Tibial artery (tissue), 4 donors: ENCODE data around the gene NEK7.

Experiments used
- DNase-seq, 2 donors: peaks; one replicate each; pipeline ENCODE4 v3.0.0-alpha.2; 2019
- H3K27ac ChIP-seq, 2 donors: fragments of 200-600 bp; sonication (generic) in 1 of 2; 1 replicate in 1 of 2; 2 replicates in 1 of 2; pipeline ENCODE4 v1.5.1; 2018 to 2019; ENCODE audit warnings: mild to moderate bottlenecking in 1 of 2
- H3K27me3 ChIP-seq, 2 donors: fragments of 200-600 bp; sonication (generic) in 1 of 2; one replicate each; pipeline versions ENCODE4 v1.5.1 to v1.6.0; 2016 to 2019
- H3K36me3 ChIP-seq, 3 donors: fragments of 200-600 bp; sonication (generic) in 2 of 3; one replicate each; pipeline ENCODE4 v1.5.1; 2016 to 2019; ENCODE audit warnings: mild to moderate bottlenecking in 2 of 3
- H3K4me1 ChIP-seq, 4 donors: fragments of 200-600 bp; sonication (generic) in 2 of 4; 1 replicate in 3 of 4; 2 replicates in 1 of 4; pipeline ENCODE4 v1.5.1; 2016 to 2019
- H3K4me3 ChIP-seq, 2 donors: fragments of 200-600 bp; sonication (generic) in 1 of 2; 1 replicate in 1 of 2; 2 replicates in 1 of 2; pipeline ENCODE4 v1.5.1; 2018 to 2019; ENCODE audit warnings: mild to moderate bottlenecking in 2 of 2
- H3K9me3 ChIP-seq, 3 donors: fragments of 200-600 bp; sonication (generic) in 1 of 3; one replicate each; pipeline ENCODE4 v1.5.1; 2016 to 2019
- CTCF ChIP-seq, 2 experiments: fragments of 200-600 bp in 1 of 2; fragments of 450-650 bp in 1 of 2; IDR thresholded peaks; one replicate each; pipeline ENCODE4 v1.5.1; 2017 to 2019; ENCODE audit warnings: antibody characterized with exemption in 2 of 2, mild to moderate bottlenecking in 1 of 2, moderate library complexity in 1 of 2
- intact Hi-C: fragments of 100-400 bp; cut with DNase I; formaldehyde crosslinking; loops from one replicate; pipeline ENCODE4 v1.15.0; 2023; ENCODE audit warnings: low total_unique reads

The NEK7 gene

DNA sequence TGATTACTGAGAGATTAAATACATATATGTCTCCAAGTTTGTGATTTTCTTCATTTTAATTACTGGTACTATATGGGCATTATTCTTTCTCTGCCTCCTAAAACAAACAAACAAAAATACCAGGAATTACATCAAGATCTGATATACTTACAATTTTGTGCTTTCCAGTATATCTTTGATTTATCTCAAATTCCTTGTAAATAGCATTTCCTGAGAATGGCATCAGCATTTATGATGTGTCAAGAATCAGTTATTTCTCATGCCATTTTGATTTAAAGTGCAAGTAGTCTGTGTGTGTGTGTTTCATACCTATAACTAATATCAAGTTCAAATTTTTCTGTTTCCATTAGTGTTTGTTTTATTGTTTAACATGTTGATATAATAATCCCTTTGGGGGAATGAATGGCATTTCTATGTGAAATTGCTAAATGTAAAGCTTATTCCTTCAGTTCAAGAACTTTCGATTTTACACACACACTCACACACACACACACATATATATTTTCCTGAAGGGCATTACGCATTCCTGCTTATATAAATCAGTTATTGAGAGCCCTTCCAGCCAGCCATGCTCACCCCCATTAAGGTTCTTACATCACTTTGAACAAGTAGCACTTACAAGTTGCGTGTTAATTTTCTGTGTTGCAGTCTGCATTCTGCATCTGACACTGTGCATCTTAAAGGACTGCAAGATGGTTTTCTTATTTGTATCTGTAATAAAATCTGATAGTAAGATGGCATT, 102.7 kb downstream of the NEK7 start:
- Histone ChIP-seq H3K4me3 (no peak overlapping the region), H3K27ac (no peak overlapping the region), H3K36me3 (peaks cover 0 to 3% (median 0%) of the 10 kb centered on the region in 3 donors), H3K27me3 (no peaks in the 10 kb centered on the region), H3K4me1 (peaks cover 0 to 41% (median 3%) of the 10 kb centered on the region in 4 donors), H3K9me3 (no peaks in the 10 kb centered on the region)
- no peak for DNase-seq
- intact Hi-C loops, result no loop called here
- TF ChIP-seq CTCF (IDR thresholded peaks at IDR 0.05), result no peak

GRCh38 chr1:198261886-198262285, 105.1 kb downstream of the NEK7 start:
- H3K4me1 ChIP-seq, result peaks cover 0 to 39% (median 0%) of the 10 kb centered on the region in 4 donors
- intact Hi-C loops, result no loop called here
- DNase-seq, result no peak
- no peaks in the 10 kb centered on the region for H3K9me3 ChIP-seq
- no peak overlapping the region for H3K4me3 ChIP-seq
- H3K36me3 ChIP-seq, result peaks cover 0 to 14% (median 11%) of the 10 kb centered on the region in 3 donors
- no peak for TF ChIP-seq CTCF (IDR thresholded peaks at IDR 0.05)
- H3K27ac ChIP-seq, result no peak overlapping the region
- no peaks in the 10 kb centered on the region for H3K27me3 ChIP-seq

- H3K9me3 ChIP-seq, result no peaks in the 10 kb centered on the region
- no peak overlapping the region for H3K27ac ChIP-seq
- peaks cover 0 to 47% (median 0%) of the 10 kb centered on the region in 4 donors for H3K4me1 ChIP-seq
- no peak overlapping the region for H3K4me3 ChIP-seq
- peaks cover 0 to 14% (median 11%) of the 10 kb centered on the region in 3 donors for H3K36me3 ChIP-seq
- intact Hi-C loops, result no loop called here
- no peak for DNase-seq
- H3K27me3 ChIP-seq, result no peaks in the 10 kb centered on the region
- no peak for TF ChIP-seq CTCF (IDR thresholded peaks at IDR 0.05)
These were observed 106.4 kb downstream of the NEK7 start for GRCh38 chr1:198263186-198263585.

DNA sequence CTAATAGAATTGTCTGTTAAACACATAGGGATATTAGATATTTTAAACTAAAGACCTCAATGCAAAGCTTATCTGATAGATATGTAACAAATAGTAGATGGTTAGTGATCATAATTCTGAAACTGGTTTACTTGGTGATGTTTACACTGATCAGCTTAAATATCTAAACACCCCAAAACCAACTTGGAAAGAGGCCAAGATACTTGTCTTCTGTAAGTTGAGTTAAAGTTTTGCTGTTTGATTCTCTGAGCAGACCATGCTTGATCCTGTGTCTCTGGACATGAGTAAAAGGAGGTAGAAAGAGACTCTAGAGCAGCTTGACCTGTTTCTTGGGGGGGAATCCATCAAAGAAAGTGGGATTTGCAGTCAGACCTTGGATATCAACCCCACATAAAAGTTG, 107.5 kb downstream of the NEK7 start:
- Histone ChIP-seq H3K36me3 (peaks cover 0 to 14% (median 11%) of the 10 kb centered on the region in 3 donors), H3K4me1 (peaks cover 0 to 46% (median 0%) of the 10 kb centered on the region in 4 donors), H3K27ac (no peak overlapping the region), H3K9me3 (no peaks in the 10 kb centered on the region), H3K4me3 (no peak overlapping the region), H3K27me3 (no peaks in the 10 kb centered on the region)
- intact Hi-C loops, result no loop called here
- TF ChIP-seq CTCF (IDR thresholded peaks at IDR 0.05), result no peak
- DNase-seq, result no peak

DNA sequence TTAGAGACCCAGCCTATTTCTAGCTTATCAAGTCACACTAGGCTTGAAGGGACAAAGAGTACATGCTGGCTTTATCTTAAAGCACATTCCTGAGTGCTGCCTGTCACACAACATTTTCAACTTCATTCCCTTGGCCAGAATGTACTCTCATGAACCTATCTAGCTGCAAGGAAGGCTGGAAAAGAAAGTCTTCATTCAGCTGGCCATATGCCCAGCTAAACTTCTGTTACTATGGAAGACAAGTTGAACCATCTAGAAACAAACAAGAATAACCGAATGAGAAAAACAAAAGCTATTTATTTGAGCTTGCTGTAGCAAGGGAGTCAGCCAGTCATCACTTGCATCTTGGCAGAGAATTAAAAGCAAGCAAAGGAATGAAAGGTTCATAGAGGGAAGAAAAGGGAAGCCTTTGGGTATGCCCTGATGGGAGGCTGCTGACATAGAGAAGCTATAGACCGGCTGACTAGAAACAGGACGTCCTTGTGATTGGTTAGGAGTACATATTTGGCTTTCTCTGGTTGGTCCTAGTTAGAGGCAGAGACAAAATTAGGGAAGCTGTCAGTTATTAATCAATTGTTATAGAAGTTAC, 108.4 kb downstream of the NEK7 start:
- Histone ChIP-seq H3K27me3 (no peaks in the 10 kb centered on the region), H3K36me3 (peaks cover 0 to 14% (median 11%) of the 10 kb centered on the region in 3 donors), H3K4me1 (peaks cover 0 to 43% (median 0%) of the 10 kb centered on the region in 4 donors), H3K4me3 (no peak overlapping the region), H3K9me3 (no peaks in the 10 kb centered on the region), H3K27ac (no peak overlapping the region)
- intact Hi-C loops, result no loop called here
- TF ChIP-seq CTCF (IDR thresholded peaks at IDR 0.05), result no peak
- no peak for DNase-seq
